ENCODE measurements around the gene CACNG8.

CACNG8 gene

DNA sequence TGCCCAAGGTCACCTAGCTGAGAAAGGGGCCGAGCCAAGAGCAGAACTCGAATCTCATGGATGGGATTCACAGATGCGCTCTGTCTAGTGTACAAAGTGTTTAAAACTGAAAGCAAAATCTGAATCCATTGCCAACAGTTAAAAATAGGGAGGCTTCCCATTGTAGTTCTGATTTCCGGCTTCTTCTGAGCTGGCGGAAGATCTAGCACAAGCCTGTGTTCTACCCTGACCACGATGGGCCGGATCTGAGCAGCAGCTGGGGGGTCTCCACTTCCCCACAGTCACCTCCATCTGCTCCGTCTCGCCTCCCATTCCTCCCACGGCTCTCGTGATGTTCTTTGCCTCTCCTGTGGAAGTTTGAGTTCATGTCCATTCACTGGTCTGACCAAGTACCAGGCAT is 2.4 kb downstream of the CACNG8 start:
- no peak for DNase-seq

DNA sequence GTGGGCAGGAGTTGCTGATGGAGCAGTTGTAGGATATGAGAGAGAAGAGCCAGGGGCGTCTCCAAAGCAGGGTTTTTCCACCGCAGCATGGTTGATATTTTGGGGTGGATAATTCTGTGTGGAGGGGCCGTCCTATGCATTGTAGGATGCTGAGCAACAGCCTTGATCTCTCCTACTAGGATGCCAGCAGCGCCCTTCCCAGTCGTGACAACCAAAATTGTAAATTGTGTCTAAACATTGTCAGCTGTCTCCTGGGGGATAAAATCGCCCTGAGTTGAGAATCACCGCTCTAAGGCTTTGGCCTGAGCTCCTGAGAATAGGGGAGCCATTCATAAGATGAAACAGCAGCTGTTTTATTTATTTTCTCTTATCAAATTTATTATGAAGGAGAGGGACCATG is 4.2 kb downstream of the CACNG8 start:
- DNase-seq, result no peak

DNA sequence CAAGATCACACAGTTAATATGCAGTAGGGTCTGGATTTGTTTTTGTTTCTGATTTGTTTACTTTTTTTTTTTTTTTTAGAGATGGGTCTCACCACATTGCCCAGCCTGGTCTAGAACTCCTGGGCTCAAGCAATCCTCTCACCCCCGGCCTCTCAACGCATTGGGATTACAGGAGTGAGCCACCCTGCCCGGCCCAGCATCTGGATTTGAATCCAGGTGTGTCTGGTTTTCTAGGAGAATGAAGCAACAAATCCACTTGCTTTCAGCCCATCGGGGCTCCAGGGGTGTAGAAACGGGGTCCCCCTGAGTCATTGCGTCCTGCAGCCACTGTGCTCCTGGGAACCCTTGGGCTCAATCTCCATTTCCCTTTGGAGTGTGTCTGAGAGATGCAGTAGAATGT is 6.6 kb downstream of the CACNG8 start:
- no peak for DNase-seq

DNA sequence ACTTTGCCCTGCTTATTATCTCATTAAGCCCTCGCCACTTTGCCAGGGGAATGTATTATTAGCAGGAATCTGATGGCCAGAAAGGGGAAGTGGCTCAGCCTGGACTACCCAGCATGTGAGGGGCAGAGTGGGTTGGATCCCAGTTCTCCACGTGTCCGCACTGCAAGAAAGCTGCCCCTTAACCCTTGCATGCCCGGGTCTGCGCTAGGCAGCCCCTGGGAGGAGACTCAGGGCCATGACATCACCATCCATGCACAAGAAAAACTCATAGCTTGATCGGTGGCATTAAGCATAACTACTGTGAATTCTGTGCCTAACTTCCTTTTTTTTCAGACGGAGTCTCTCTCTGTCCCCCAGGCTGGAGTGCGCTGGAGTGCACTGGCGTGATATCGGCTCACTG is 8.9 kb downstream of the CACNG8 start:
- DNase-seq, result no peak

DNA sequence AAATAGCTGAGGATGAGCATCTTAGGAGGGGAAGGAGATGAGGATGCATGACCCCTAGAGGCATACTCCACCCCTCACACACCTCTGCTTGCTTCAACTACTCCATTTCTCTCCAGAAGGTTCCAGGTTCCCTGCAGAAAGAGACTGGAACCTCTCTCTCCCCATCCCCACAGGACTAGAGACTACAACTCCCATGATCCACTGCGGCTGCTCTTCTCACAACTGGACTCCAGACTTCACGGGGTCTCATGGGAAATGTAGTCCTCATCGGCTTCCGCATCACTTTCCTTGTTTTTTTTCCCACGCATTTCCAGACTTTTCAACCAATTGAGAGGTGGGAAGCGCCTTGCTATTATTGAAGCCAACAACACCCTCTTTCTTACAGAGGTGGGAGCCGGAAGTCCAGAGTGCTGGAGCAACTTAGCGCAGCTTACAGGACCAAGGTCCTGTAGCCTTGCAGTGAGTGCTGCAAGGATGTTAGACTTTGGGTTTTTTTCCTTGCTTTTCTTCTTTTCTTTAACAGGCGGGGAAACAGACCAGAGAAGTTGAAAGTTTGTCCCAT is 14.8 kb downstream of the CACNG8 start:
- peak; percentile 76 for DNase-seq

DNA sequence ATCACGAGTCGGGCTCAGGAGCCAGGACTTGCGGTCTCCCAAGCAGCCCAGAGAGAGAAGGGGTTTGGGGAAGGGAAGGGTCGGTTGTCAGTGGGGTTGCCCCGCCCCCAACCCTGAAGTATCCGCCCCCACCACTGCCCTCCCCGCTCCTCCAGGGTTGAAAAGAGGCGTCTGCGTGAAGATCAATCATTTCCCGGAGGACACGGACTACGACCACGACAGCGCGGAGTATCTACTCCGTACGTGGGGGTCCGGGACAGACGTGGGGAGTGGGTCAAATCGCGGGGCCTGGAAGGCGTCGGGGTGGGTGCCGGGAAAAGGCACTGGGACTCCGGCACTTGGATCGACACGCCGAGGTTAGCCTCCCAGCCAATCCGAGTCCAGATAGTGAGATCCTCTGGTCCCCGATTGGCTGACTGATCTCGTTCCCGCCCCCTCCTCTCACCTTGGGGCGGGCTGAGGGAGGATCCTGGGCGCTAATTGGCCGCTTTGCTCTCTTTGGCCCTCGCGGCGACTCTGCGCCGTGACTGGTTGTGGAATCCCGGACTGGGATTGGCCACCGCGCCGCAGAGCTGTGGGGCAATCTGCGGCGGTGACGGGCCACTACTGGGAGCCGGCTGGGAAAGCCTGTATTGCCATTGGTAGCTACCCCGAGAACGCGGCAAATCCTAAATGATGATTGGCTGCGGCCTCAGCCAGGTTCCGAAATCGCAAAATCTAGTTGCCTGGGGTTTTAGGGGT is 15.4 kb downstream of the CACNG8 start:
- DNase-seq, result peak; percentile 75

DNA sequence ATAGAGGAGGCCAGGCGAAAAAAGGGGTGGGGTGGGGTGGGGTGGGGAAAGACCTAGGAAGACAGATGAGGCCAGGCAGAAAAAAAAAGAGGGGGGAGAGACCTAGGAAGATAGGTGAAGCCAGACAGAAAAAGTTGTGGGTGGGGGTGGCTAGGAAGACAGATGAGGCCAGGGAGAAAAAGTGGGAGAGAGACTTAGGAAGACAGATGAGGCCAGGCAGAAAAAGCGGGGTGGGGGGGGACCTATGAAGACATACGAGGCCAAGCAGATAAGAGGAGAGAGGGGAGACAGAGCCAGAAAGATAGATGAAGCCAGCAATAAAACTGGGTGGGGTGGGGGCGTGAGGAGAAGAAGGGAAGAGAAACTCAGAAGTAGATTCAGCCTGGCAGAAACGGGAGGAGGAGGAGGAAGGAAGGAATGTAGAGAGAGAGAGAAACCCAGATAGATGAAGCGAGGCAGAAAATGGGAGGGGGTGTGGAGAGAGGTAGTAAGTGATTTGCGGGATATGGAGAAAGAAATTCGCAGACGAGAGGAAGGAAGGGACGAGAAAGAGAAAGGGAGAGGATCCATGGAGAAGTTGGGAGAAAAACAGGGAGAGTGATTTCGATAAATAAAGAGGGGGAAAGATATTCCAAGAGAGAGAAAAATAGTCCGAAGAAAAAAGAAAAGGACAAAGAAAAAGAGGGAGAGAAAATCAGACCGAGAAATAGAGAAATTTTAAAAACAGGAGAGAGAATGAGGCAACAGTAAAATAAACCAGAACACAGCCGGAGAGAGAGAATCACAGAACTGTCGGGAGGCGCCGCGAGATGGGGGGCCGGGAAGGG is 16.5 kb downstream of the CACNG8 start:
- DNase-seq, result no peak

DNA sequence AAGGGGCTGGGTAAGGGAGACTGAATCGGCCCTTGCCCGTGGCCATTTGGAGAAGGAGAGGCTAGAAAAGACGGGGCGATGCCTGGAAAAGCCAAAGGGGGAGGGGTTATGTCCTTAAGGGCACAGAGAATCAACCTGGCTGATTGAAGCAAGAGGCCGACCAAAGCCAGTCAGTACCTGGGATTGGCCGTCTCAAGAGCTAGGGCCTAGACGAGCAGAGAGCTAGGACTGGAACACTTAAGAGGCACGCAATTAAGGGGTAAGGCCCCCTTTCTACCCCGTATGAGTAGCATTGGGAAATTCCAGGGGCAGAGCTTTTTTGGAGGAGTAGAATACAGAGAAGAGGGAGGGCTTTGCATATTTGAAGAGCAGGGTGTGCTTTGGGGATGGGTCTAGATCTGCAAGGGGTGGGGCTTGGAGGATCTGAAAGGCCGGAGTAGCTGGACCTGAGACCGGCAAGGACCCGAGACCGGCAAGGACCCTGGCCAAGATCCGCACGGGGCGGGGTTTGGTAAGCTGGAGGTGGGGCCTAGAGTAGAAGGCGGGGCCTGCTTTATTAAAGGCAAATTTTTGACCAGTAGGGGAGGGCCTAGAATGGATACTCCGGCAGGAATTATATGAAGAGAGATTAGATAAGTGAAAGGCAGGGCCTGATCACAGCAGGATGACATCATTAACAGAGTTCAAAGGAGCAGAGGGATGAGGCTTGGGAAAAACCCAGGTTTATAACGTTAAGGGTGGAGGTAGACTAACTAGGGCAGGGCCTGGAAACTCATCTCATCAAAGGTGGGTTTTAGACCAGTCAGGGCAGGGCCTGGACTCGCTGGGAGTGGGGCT is 18.0 kb downstream of the CACNG8 start:
- no peak for DNase-seq

DNA sequence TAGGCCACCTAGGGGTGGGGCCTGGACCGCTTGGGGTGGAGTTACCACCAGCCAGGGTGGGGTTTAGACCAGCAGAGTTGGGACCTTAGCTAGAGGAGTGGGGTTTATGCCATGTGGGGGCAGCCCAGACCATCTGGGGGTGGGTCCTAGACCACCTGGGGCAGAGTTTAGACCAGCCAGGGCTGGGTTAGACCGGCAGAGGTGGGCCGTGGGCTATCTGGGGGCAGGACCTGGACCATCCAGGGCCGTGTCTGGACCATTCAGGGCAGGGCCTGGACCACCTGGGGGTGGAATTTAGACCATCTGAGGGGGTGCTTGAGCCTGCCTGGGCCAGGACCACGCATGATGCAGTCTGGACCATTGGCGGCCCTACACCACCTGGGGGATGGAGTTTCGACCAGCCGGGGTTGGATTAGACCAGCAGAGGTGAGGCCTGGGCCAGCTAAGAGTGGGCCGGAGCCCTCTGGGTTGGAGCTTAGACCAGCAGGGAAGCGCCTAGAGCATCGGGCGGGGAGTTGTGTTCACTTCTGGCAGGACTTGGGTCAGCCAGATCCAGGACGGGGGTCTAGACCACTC is 18.7 kb downstream of the CACNG8 start:
- DNase-seq, result no peak

DNA sequence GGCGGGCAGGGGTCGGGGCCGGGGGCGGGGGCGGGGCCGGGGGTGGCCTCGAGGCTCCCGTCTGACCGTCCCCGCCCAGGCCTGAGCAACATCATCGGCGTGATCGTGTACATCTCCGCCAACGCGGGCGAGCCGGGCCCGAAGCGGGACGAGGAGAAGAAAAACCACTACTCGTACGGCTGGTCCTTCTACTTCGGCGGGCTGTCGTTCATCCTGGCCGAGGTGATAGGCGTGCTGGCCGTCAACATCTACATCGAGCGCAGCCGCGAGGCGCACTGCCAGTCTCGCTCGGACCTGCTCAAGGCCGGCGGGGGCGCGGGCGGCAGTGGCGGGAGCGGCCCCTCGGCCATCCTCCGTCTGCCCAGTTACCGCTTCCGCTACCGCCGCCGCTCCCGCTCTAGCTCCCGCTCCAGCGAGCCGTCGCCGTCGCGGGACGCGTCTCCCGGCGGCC is 19.3 kb downstream of the CACNG8 start:
- no peak for DNase-seq

DNA sequence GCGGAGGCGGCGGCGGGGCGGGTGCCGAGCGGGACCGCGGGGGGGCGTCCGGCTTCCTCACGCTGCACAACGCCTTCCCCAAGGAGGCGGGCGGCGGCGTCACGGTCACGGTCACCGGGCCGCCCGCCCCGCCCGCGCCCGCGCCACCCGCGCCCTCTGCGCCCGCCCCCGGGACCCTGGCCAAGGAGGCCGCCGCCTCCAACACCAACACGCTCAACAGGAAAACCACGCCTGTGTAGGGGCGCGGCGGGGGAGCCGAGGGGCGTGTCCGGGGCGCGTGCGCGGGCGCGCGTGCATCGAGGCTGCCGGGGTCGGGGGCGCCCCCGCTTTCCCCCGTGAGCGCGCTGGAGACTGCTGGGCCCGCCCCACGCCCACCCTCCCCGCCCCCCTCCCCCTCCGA is 19.9 kb downstream of the CACNG8 start:
- DNase-seq, result no peak

DNA sequence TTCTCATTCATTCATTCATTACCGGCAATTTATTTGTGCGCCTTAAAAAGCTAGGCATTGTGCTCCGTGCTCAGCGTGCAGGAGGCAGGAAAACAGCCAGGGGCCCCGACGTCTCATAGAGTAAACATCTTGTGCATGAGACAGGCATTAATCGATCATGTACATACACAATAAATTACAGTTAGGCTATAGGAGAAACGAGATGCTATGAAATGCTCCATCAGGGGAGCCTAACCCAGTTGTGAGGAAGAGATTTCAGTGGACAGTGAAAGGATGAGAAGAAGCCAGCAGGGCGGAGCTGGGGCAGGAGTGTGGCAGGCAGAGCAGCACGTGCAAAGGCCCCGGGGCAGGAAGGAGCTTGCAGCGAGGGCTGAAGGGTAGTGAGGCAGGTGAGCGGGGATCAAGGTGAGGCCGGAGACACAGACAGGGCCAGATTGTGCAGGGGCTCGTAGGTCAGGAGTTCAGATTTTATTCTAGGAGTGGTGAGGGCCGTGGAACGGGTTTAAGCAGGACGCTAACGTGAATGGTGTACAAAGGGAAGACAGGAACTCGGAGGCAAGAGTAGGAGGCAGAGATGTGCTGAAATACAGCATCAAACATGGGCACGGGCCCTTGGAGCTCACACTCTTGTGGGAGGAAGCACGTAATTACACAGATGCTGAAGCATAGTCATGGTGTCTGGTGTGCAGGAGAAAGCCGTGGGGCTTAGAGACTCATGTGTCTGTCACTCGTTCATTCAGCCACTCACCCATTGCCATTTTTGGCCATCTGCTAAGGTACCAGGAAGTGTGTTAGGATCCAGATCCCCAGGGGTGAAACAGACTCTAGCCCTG is 20.9 kb downstream of the CACNG8 start:
- no peak for DNase-seq

DNA sequence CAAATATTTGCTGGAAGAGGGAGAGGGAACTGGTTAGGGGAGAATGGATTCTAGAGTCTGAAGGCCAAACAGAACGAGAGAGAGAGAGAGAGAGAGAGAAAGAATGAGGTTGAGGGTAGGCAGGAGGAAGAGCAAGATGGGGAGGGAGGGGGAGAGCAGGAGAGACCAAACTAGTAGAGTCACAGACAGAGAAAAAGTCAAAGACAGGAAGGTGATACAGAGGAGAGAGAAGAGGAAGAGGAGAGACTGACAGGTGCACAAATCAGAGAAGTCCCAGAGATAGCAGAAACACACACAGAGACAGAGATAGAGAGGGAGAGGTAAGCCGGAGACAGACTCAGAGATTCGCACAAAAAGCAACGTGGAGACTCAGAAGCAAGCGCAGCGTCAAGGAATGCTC is 23.1 kb downstream of the CACNG8 start:
- DNase-seq, result no peak

DNA sequence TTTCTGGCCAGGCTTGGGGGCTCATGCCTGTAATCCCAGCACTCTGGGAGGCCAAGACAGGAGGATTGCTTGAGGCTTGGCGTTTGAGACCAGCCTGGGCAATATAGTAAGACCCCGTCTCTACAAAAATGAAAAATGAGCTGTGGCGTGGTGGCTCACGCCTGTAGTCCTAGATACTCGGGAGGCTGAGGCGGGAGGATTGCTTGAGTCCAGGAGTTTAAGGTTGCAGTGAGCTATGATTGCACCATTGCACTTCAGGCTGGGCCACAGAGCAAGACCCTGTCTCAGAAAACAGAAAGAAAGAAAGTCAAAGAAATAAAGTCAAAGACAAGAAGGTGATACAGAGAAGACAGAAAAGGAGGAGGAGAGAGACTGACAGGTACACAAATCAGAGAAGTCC is 26.2 kb downstream of the CACNG8 start:
- DNase-seq, result no peak

DNA sequence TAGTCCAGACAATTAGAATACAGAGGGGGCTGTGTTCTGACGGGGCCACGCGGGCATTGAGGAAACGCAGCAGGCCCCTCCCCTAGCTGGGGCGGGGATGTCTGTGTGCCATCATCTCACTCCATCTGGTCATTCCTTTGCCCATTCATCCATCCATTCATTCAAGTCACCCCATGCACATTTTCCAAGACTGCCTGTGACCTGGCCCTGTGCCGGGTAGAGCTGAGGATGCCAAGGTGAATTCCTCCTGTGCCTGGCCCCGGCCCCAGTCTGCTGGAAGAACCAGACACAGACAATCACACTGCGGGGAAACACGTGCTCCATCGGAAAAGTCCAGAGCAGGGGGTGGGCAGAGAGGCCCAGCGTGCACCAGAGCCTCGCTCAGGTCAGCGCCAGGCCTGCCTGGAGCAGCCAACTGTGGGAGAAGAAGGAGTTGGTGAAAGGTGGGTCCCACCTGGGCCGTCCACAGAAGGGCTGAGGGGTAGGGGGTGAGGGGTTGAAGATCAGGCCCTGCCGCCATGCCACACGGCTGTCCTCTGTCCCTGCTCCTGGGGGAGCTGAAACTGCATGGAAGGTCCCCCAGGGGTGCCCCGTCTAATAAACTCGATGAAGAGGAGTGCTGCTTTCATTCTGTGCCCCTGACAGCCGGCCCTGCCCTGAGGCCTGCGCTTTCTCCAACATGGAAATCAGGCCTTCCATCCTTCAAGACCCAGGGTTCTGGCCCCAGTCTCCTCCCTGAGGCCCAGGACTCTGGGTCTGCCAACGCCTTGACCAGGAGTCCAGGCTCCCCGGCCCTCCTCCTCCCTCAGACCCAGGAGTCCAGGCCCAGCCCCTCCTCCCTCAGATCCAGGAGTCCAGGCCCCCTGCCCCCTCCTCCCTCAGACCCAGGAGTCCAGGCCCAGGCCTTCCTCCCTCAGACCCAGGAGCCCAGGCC is 27.1 kb downstream of the CACNG8 start:
- DNase-seq, result no peak

DNA sequence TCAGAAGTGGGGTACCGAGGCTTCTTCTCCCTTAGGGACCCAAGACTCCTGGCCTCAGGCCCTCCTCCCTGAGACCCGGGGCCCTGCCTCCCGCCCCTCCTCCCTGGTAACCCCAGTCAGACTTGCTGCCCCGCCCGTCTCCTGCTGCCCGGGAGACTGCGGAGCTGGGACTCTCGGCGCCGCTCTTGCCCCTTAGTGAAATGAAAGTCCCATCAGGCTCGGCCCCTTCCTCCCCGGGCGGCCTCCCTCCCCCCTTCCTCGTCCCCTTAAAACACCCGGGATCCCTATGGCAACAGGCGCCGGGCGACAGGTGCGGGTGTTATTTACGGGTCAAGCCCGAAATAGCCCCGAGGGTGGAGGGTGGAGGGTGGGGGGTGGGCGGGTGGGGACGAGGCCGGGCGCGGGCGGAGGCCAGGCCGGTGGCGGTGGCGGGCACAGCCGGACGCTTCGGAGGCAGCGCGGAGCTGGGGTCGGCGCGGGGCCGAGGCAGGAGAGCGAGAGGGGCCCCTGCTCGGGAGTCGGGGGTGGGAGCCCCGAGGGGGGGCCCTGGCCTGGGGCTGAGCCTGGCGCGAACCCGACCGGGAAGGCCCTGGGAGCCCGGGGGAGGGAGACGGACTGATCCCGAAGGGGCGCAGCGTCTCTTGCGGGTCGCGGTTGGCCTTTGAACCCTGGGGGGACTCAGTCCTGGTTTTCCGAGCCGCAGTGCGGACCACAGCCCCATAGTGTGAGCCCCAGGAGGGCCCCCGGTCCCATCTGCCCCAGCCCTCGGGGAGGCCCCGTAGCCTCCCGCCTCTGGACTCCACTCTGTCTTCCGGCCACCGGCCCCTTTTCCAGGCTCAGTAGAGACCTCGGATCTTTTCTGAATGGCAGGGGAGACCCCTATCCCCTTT is 28.7 kb downstream of the CACNG8 start, which contains the start of gene CACNG6:
TSS of gene CACNG6 (plus strand) at position 414 of the 890 bp plus-strand sequence. CDS start 1,241 bp downstream, outside the sequence.
- DNase-seq, result no peak

DNA sequence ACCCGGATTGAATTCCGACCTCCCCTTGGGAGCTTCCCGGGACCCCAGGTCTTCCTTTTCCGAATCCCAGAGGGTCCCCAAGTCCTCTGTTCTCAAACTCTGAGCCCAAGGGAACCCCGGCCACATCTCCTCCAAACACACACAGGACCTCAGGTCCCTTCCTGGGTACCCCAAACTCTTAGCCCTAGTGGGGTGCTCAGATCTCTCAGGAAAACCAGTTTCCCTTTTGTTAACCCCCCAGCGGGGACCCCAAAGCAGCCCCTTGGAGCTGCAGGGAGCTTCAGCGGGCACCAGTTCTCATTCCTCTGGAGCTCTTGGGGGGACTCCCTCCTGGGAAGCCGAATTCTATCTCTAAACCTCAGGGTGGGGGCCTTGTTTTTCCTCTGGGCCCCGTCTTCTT is 29.5 kb downstream of the CACNG8 start:
- no peak for DNase-seq

DNA sequence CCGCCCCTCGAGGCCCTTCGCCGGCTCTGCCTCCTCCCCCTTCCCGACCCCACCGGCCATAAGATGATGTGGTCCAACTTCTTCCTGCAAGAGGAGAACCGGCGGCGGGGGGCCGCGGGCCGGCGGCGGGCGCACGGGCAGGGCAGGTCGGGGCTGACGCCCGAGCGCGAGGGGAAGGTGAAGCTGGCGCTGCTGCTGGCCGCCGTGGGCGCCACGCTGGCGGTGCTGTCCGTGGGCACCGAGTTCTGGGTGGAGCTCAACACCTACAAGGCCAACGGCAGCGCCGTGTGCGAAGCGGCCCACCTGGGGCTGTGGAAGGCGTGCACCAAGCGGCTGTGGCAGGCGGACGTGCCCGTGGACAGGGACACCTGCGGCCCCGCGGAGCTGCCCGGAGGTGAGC is 30.1 kb downstream of the CACNG8 start:
- DNase-seq, result no peak

DNA sequence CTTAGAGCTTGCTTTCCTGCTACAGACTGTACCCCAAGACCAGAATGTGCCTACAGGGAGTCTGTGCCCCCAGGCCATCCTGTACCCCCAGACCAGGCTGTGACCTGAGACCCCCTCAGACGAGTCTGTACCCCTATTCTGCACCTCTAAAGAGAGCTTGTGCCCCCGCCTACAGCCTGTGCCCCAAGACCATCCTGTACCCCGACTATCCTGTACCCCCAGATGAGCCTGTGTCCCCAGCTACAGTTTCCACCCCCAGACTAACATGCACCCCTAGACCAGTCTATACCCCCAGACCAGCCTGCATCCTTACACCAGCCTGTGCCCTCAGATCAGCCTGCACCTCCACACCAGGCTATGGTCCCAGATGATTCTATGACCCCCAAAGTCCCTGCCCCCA is 30.7 kb downstream of the CACNG8 start:
- DNase-seq, result no peak
